ENCODE results near the gene MACROD2.

The MACROD2 gene

GRCh38 chr20:15199698-15200097, 1204.4 kb downstream of the MACROD2 start:
- no peak for DNase-seq
- TF ChIP-seq CTCF (IDR thresholded peaks at IDR 0.05; ENCODE audit: low read depth, low read length): no peak

DNA sequence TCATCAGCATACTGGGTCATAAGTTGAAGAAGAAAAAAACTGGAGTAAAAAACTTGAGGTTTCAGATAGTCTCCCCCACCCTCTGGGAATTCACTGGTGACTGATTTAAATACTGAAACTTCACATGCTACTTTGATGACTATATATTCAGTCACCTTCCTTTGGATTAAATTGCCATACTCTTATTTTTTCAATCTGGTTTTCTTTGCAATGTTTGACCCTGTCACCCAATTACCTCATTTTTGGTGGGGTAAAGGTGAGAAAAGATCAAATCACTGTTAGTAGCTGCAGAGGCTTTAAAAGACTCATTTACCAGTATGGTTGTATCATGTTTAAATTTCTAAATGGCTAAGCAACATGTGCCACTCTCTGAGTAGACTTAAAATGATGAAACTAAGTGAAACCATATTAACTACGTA, 1204.8 kb downstream of the MACROD2 start:
- Histone ChIP-seq H3K4me1 (no peaks in the 10 kb centered on the region), H3K9me3 (no peaks in the 10 kb centered on the region), H3K27me3 (no peaks in the 10 kb centered on the region), H3K4me3 (ENCODE audit: low read depth, low read length) (no peak overlapping the region), H3K36me3 (no peaks in the 10 kb centered on the region)
- no peak for DNase-seq
- no peak for TF ChIP-seq CTCF (IDR thresholded peaks at IDR 0.05; ENCODE audit: low read depth, low read length)

More at GRCh38 chr20:15199698-15200097, 1204.4 kb downstream of the MACROD2 start:
- Histone ChIP-seq H3K36me3 (no peaks in the 10 kb centered on the region), H3K4me1 (no peaks in the 10 kb centered on the region), H3K27me3 (no peaks in the 10 kb centered on the region), H3K4me3 (ENCODE audit: low read depth, low read length) (no peak overlapping the region), H3K9me3 (no peaks in the 10 kb centered on the region)

- no peak for TF ChIP-seq CTCF (IDR thresholded peaks at IDR 0.05; ENCODE audit: low read depth, low read length)
- Histone ChIP-seq H3K36me3 (no peaks in the 10 kb centered on the region), H3K9me3 (no peaks in the 10 kb centered on the region), H3K27me3 (no peaks in the 10 kb centered on the region), H3K4me1 (no peaks in the 10 kb centered on the region), H3K4me3 (ENCODE audit: low read depth, low read length) (no peak overlapping the region)
- no peak for DNase-seq
Measured at GRCh38 chr20:15201602-15202001, 1206.3 kb downstream of the MACROD2 start.

DNA sequence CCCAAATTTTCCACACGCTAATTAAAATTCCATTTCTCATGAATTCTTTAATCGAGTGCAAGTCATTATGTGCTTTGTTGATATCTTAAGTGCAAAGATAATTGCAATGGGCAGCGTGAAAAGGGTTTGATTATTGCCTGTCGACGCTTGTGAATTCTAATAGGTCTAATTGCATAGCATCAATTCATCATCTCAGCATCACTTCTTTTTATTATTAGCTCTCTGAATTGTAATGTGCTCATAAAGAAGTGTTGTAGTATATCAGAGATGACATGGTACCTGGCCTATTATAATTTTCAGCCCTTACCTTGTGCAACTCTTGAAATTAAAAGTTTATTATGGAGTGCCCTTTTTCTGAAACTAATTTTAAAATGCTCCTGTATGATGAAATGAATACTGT, 1208.9 kb downstream of the MACROD2 start:
- Histone ChIP-seq H3K4me3 (ENCODE audit: low read depth, low read length) (no peak overlapping the region), H3K36me3 (no peaks in the 10 kb centered on the region), H3K4me1 (no peaks in the 10 kb centered on the region), H3K27me3 (no peaks in the 10 kb centered on the region), H3K9me3 (no peaks in the 10 kb centered on the region)
- DNase-seq: no peak
- no peak for TF ChIP-seq CTCF (IDR thresholded peaks at IDR 0.05; ENCODE audit: low read depth, low read length)

GRCh38 chr20:15205028-15205427, 1209.7 kb downstream of the MACROD2 start:
- H3K4me3 ChIP-seq (ENCODE audit: low read depth, low read length): no peak overlapping the region
- H3K27me3 ChIP-seq: no peaks in the 10 kb centered on the region
- no peaks in the 10 kb centered on the region for H3K36me3 ChIP-seq
- H3K9me3 ChIP-seq: no peaks in the 10 kb centered on the region
- no peaks in the 10 kb centered on the region for H3K4me1 ChIP-seq
- TF ChIP-seq CTCF (IDR thresholded peaks at IDR 0.05; ENCODE audit: low read depth, low read length): no peak
- no peak for DNase-seq

DNA sequence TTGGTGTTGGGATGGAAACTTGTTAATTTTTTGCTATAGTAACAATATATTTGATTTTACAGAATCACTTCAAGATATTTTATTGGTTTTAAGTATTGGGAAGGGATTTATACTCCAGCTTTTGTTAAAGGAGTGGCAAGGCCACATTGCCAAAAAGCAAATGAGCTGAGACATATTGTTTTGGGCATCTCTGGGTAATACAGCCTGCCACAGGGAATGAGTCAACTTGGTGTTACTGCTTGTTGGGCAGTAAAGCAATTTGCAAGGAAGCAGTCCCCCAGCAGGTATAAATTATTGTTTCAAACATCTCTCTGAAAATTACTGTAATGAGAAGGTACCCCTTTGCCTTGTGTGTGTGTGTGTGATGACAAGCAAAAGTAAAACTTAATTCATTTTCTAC, 1210.4 kb downstream of the MACROD2 start:
- no peak overlapping the region for H3K4me3 ChIP-seq (ENCODE audit: low read depth, low read length)
- no peaks in the 10 kb centered on the region for H3K4me1 ChIP-seq
- no peak for DNase-seq
- no peaks in the 10 kb centered on the region for H3K9me3 ChIP-seq
- no peaks in the 10 kb centered on the region for H3K27me3 ChIP-seq
- TF ChIP-seq CTCF (IDR thresholded peaks at IDR 0.05; ENCODE audit: low read depth, low read length): no peak
- H3K36me3 ChIP-seq: no peaks in the 10 kb centered on the region
